Measurements from ENCODE around the gene DENND1C. TPM values are rescaled to one million over a fixed set of nuclear protein-coding genes. Genes with fewer than 3 reads are reported as not detected.

The DENND1C gene
- total and polyA plus RNA-seq, 9 of the 15 experiments (the other 6 are each of a cell fraction or from before 2014, with no cell fraction given), result 0.03 to 1.2 (median 0.32) TPM; not detected in 1

GRCh38 chr19:6452899-6453298, 28.7 kb downstream of the DENND1C start:
- POLR2A ChIA-PET, result interaction anchor here (0.7 kb wide), 1 partner anchor 186 kb away, joined by 4 read pairs; no protein-coding TSS in a partner anchor
- ATAC-seq, result no peak
- Histone ChIP-seq H3K79me2 (ENCODE audit: control insufficient read depth, insufficient read depth, low read length) (peaks cover under 1% of the 10 kb centered on the region; the same call in 1 of the 3 replicates), H3K9me1 (ENCODE audit: control insufficient read depth, insufficient read depth, low read length) (no peaks in the 10 kb centered on the region), H3K36me3 (ENCODE audit: control insufficient read depth, insufficient read depth, low read length) (peaks cover 66% of the 10 kb centered on the region), H4K20me1 (replicated peaks; ENCODE audit: control insufficient read depth, insufficient read depth, low read length) (no peaks in the 10 kb centered on the region), H3K9ac (ENCODE audit: insufficient read depth in 1 of 2, low read depth in 2 of 2, low read length in 2 of 2) (no peak overlapping the region), H3K27ac (ENCODE audit: extremely low read depth, low read depth, low read length) (no peak overlapping the region), H3K27me3 (ENCODE audit: control insufficient read depth in 2 of 2, insufficient read depth in 2 of 2, low read length in 2 of 2) (no peaks in the 10 kb centered on the region), H3K9me3 (replicated peaks; ENCODE audit: control insufficient read depth, insufficient read depth, low read depth, low read length) (peaks cover 24% of the 10 kb centered on the region), H2AFZ (ENCODE audit: low read depth, low read length) (no peak overlapping the region), H3K4me1 (replicated peaks in 1 of 2; ENCODE audit: control insufficient read depth in 2 of 2, insufficient read depth in 2 of 2, low read length in 2 of 2) (peaks cover 3 to 5% of the 10 kb centered on the region in 2 experiments; a peak in 3 of 5 replicates), H3K4me3 (no peak overlapping the region), H3K4me2 (ENCODE audit: insufficient read depth, low read length) (no peak overlapping the region)
- 100% methylated on average over 2 of the region's 2 CpGs for WGBS (ENCODE audit: insufficient coverage, low coverage, missing lambda C conversion rate)
- no peak for DNase-seq (ENCODE audit: extremely low read depth in 1 of 4, low spot score in 3 of 4)
- in situ Hi-C loops (cut with MboI), result no loop called here
- CTCF ChIA-PET (ENCODE audit: low intra/inter-chr PET ratio), result no interaction called here
- TF ChIP-seq SMARCA5 (IDR thresholded peaks at IDR 0.05), result peak; percentile 27; the same call in 1 of the 2 replicates
- TF ChIP-seq ZNF696 (CRISPR knock-in tag; conservative IDR thresholded peaks at IDR 0.05), result no peak
- peak; percentile 82 for TF ChIP-seq RBM25 (IDR thresholded peaks at IDR 0.05; ENCODE audit: low read depth, low read length, severe bottlenecking)
- no peak for TF ChIP-seq ZBED1 (IDR thresholded peaks at IDR 0.05)
- no TSS peak for BruUV-seq (replicated peaks)
- intact Hi-C loops (cut with micrococcal nuclease), result no loop called here
- no peak for FAIRE-seq

- ATAC-seq (no peak), DNase-seq (ENCODE audit: extremely low read depth in 1 of 4, low spot score in 3 of 4) (no peak), FAIRE-seq (no peak)
- H3K4me3 ChIP-seq, result no peak overlapping the region
- no peak overlapping the region for H3K9ac ChIP-seq (ENCODE audit: insufficient read depth in 1 of 2, low read depth in 2 of 2, low read length in 2 of 2)
- no peaks in the 10 kb centered on the region for H3K79me2 ChIP-seq (ENCODE audit: control insufficient read depth, insufficient read depth, low read length)
- intact Hi-C loops (cut with micrococcal nuclease) (no loop called here), in situ Hi-C loops (cut with MboI) (no loop called here)
- no peaks in the 10 kb centered on the region for H4K20me1 ChIP-seq (replicated peaks; ENCODE audit: control insufficient read depth, insufficient read depth, low read length)
- 96% methylated on average over 18 of the region's 19 CpGs for WGBS (ENCODE audit: insufficient coverage, low coverage, missing lambda C conversion rate)
- no TSS peak for BruUV-seq (replicated peaks)
- H3K27me3 ChIP-seq (ENCODE audit: control insufficient read depth in 2 of 2, insufficient read depth in 2 of 2, low read length in 2 of 2), result no peaks in the 10 kb centered on the region
- 0 out of 2 replicates have a peak, but pooled peaks have one; percentile 16 for TF ChIP-seq RBFOX2 (IDR thresholded peaks at IDR 0.05; ENCODE audit: low read depth, low read length)
- TF ChIP-seq RBM34 (IDR thresholded peaks at IDR 0.05; ENCODE audit: borderline replicate concordance, insufficient read depth, low read length), result no peak
- TF ChIP-seq POLR2G (IDR thresholded peaks at IDR 0.05; ENCODE audit: low read depth, low read length), result 0 out of 2 replicates have a peak, but pooled peaks have one; percentile 19
- peaks cover 24% of the 10 kb centered on the region for H3K9me3 ChIP-seq (replicated peaks; ENCODE audit: control insufficient read depth, insufficient read depth, low read depth, low read length)
- H2AFZ ChIP-seq (ENCODE audit: low read depth, low read length), result no peak overlapping the region
- no peak overlapping the region for H3K4me2 ChIP-seq (ENCODE audit: insufficient read depth, low read length)
- POLR2A ChIA-PET, result no interaction called here
- no peak overlapping the region for H3K27ac ChIP-seq (ENCODE audit: extremely low read depth, low read depth, low read length)
- H3K4me1 ChIP-seq (replicated peaks in 1 of 2; ENCODE audit: control insufficient read depth in 2 of 2, insufficient read depth in 2 of 2, low read length in 2 of 2), result peaks cover 0 to 3% of the 10 kb centered on the region in 2 experiments; a peak in 1 of 5 replicates
- CTCF ChIA-PET (ENCODE audit: low intra/inter-chr PET ratio), result no interaction called here
- H3K36me3 ChIP-seq (ENCODE audit: control insufficient read depth, insufficient read depth, low read length), result peaks cover 60% of the 10 kb centered on the region
- H3K9me1 ChIP-seq (ENCODE audit: control insufficient read depth, insufficient read depth, low read length), result no peaks in the 10 kb centered on the region
These were observed 29.4 kb downstream of the DENND1C start for GRCh38 chr19:6452223-6452614.

All from K562 (cell line).